ENCODE measurements around the gene KRT25.

- TF ChIP-seq POLR2A (IDR thresholded peaks at IDR 0.05; ENCODE audit: low read length) (no peak), E2F6 (IDR thresholded peaks at IDR 0.05; ENCODE audit: borderline replicate concordance, low read depth) (no peak), TP53 (CRISPR knock-in tag; IDR thresholded peaks at IDR 0.05) (no peak), CTCF (IDR thresholded peaks at IDR 0.05) (no peak)
These were observed 22.3 kb upstream of the KRT25 start for GRCh38 chr17:40777459-40777858.

All from A549 (cell line).